ENCODE measurements around the gene CEBPE.

DNA sequence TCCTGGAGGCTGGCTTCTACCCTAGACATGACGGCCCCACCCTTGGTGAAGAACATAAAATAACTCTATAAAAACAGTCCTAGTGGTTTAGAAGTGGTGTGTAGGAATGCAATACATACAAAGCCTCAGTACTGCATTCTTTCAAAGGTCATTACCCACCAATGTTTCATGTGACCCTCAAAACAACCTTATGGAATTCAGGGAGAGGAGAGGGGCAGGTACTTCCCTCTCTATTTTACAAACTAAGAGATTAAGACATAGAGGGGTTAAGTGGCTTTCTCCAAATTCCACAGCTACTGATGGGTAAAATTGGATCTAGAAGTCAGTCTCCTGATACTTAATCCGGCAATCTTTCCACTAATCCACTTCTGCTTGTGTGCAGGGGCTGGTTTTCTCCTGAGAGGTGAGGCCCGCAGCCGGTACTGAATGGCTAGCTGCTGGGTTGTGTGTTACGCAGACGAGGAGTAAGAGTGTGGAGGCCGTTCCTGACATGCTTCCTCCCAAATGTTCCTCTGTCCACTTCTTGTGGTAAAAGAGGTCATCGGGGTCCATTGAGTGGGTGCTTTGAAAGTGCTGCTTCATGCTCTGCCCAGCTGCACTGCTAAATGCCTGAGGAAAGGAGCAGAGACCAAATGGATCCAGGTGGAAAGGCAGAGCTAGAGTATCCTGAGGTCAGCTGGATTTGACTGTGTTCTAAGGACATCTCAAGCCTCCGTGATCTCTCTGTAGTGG is 48.2 kb upstream of the CEBPE start:
- TF ChIP-seq CTCF (IDR thresholded peaks at IDR 0.05) (no peak), POLR2A (IDR thresholded peaks at IDR 0.05) (no peak)
